ENCODE measurements around the gene AGPAT3.

The AGPAT3 gene

GRCh38 chr21:44005593-44005992 lies 140.6 kb downstream of the AGPAT3 start:
- no peak for DNase-seq

GRCh38 chr21:44006017-44006619 lies 141.1 kb downstream of the AGPAT3 start:
- DNase-seq: no peak

- DNase-seq: no peak
These were observed 141.6 kb downstream of the AGPAT3 start for GRCh38 chr21:44006656-44007055.

GRCh38 chr21:44010429-44010828 lies 145.4 kb downstream of the AGPAT3 start:
- peak; percentile 31 for DNase-seq

- no peak for DNase-seq
These were observed 146.1 kb downstream of the AGPAT3 start for GRCh38 chr21:44011123-44011522.

GRCh38 chr21:44011579-44012473 lies 146.8 kb downstream of the AGPAT3 start, which contains the start of gene TRAPPC10:
TRAPPC10 (plus strand) TSS chr21:44012309; CDS start chr21:44012494, 185 bp downstream.
- DNase-seq: peak; percentile 28

GRCh38 chr21:44012474-44013379 lies 147.7 kb downstream of the AGPAT3 start:
- peak; percentile 44 for DNase-seq

GRCh38 chr21:44013380-44014088 lies 148.5 kb downstream of the AGPAT3 start:
- DNase-seq: peak; percentile 23

GRCh38 chr21:44017601-44018000 lies 152.6 kb downstream of the AGPAT3 start:
- DNase-seq: no peak

- DNase-seq: no peak
These were observed 153.1 kb downstream of the AGPAT3 start for GRCh38 chr21:44018127-44018526.

- no peak for DNase-seq
These were observed 154.0 kb downstream of the AGPAT3 start for GRCh38 chr21:44018813-44019567.

- DNase-seq: no peak
These were observed 154.5 kb downstream of the AGPAT3 start for GRCh38 chr21:44019568-44019958.

- no peak for DNase-seq
These were observed 155.5 kb downstream of the AGPAT3 start for GRCh38 chr21:44020551-44020950.

GRCh38 chr21:44021064-44021463 lies 156.0 kb downstream of the AGPAT3 start:
- no peak for DNase-seq

- no peak for DNase-seq
These were observed 159.2 kb downstream of the AGPAT3 start for GRCh38 chr21:44024257-44024656.

GRCh38 chr21:44024887-44025353 lies 159.9 kb downstream of the AGPAT3 start:
- no peak for DNase-seq

- no peak for DNase-seq
These were observed 162.7 kb downstream of the AGPAT3 start for GRCh38 chr21:44027607-44028286.

- DNase-seq: no peak
These were observed 163.2 kb downstream of the AGPAT3 start for GRCh38 chr21:44028287-44028659.

GRCh38 chr21:44029460-44030087 lies 164.6 kb downstream of the AGPAT3 start:
- no peak for DNase-seq

GRCh38 chr21:44035244-44035643 lies 170.2 kb downstream of the AGPAT3 start:
- no peak for DNase-seq
